ENCODE results near the gene RAB33B.

The RAB33B gene

GRCh38 chr4:139524062-139524631, 70.2 kb downstream of the RAB33B start:
- TF ChIP-seq CTCF (IDR thresholded peaks at IDR 0.05; ENCODE audit: insufficient read depth, low read length, poor library complexity, severe bottlenecking), result no peak
- DNase-seq (ENCODE audit: extremely low read depth, insufficient read length), result no peak

GRCh38 chr4:139525414-139525813, 71.5 kb downstream of the RAB33B start:
- no peak for TF ChIP-seq CTCF (IDR thresholded peaks at IDR 0.05; ENCODE audit: insufficient read depth, low read length, poor library complexity, severe bottlenecking)
- H3K27me3 ChIP-seq (replicated peaks; ENCODE audit: control insufficient read depth, insufficient read depth, low read length), result no peaks in the 10 kb centered on the region

More at GRCh38 chr4:139524062-139524631, 70.2 kb downstream of the RAB33B start:
- no peaks in the 10 kb centered on the region for H3K27me3 ChIP-seq (replicated peaks; ENCODE audit: control insufficient read depth, insufficient read depth, low read length)
- no peaks in the 10 kb centered on the region for H3K36me3 ChIP-seq (ENCODE audit: control insufficient read depth, insufficient read depth, low read length)
- no peak overlapping the region for H3K4me3 ChIP-seq (replicated peaks; ENCODE audit: low read depth, low read length)

More at GRCh38 chr4:139525414-139525813, 71.5 kb downstream of the RAB33B start:
- Histone ChIP-seq H3K4me3 (replicated peaks; ENCODE audit: low read depth, low read length) (no peak overlapping the region), H3K36me3 (ENCODE audit: control insufficient read depth, insufficient read depth, low read length) (no peaks in the 10 kb centered on the region)
- no peak for DNase-seq (ENCODE audit: extremely low read depth, insufficient read length)
